HFFc6 (cell line): Measurements from ENCODE around the gene GPR108. TPM values are rescaled to one million over a fixed set of nuclear protein-coding genes. Genes with fewer than 3 reads are reported as not detected.

Experiments
- DNase-seq: peaks from one replicate; pipeline ENCODE4 v3.0.0-alpha.2; 2018
- H3K27ac Mint-ChIP-seq: 2 replicates; pipeline ENCODE4 v1.8.0; 2020; ENCODE audit warnings: mild to moderate bottlenecking, mixed read lengths
- H3K27me3 Mint-ChIP-seq: 2 replicates; pipeline ENCODE4 v1.8.0; 2021; ENCODE audit warnings: mild to moderate bottlenecking, moderate library complexity, mixed read lengths; ENCODE audit not compliant: insufficient read depth
- H3K36me3 Mint-ChIP-seq: 2 replicates; pipeline ENCODE4 v1.8.0; 2021; ENCODE audit warnings: low read depth, mixed read lengths
- H3K4me1 Mint-ChIP-seq: 2 replicates; pipeline ENCODE4 v1.8.0; 2020; ENCODE audit warnings: low read depth, mixed read lengths
- H3K4me3 Mint-ChIP-seq: 2 replicates; pipeline ENCODE4 v1.8.0; 2020; ENCODE audit warnings: mild to moderate bottlenecking, moderate library complexity, mixed read lengths
- H3K9me3 Mint-ChIP-seq: 2 replicates; pipeline ENCODE4 v1.8.0; 2020; ENCODE audit warnings: mild to moderate bottlenecking, mixed read lengths
- CTCF ChIP-seq: fragments of 200-600 bp; sonication (generic); IDR thresholded peaks from 2 replicates; pipeline ENCODE4 v1.5.0; 2021; ENCODE audit warnings: antibody characterized with exemption, mild to moderate bottlenecking
- total RNA-seq, 6 experiments: library from RNA; stranded (reverse); fragmentation: NEBNext Ultra II Directional; extraction: Animal tissue kit (Norgen Biotek cat#: 25700); gene quantifications; 2 replicates in 1 of 6; 3 replicates in 5 of 6; pipeline ENCODE4 v1.2.3, GENCODE V29; 2021

The GPR108 gene
- total RNA-seq, 6 experiments from 2014 or later: 52.2 to 60.5 (median 56.4) TPM

GRCh38 chr19:6736169-6736916, 1.0 kb downstream of the GPR108 start:
- no peaks in the 10 kb centered on the region; the same call in 1 of the 2 replicates for H3K27me3 Mint-ChIP-seq
- peak; percentile 89 for DNase-seq
- peaks cover 7% of the 10 kb centered on the region; the same call in 1 of the 2 replicates for H3K36me3 Mint-ChIP-seq
- H3K4me3 Mint-ChIP-seq: peak overlapping the region; percentile 99
- peaks cover 33% of the 10 kb centered on the region for H3K4me1 Mint-ChIP-seq
- H3K9me3 Mint-ChIP-seq: no peaks in the 10 kb centered on the region
- TF ChIP-seq CTCF: peak; percentile 76
- peak overlapping the region; percentile 85 for H3K27ac Mint-ChIP-seq

- no peaks in the 10 kb centered on the region for H3K9me3 Mint-ChIP-seq
- H3K27ac Mint-ChIP-seq: peak overlapping the region; percentile 85; the same call in 1 of the 2 replicates
- no peak for TF ChIP-seq CTCF
- peaks cover 26% of the 10 kb centered on the region for H3K4me1 Mint-ChIP-seq
- peaks cover 7% of the 10 kb centered on the region; the same call in 1 of the 2 replicates for H3K36me3 Mint-ChIP-seq
- H3K4me3 Mint-ChIP-seq: peak overlapping the region; percentile 99
- H3K27me3 Mint-ChIP-seq: no peaks in the 10 kb centered on the region; the same call in 1 of the 2 replicates
- DNase-seq: no peak
Measured at GRCh38 chr19:6735181-6735911, 2.0 kb downstream of the GPR108 start.

GRCh38 chr19:6734096-6734696, 3.2 kb downstream of the GPR108 start:
- DNase-seq: no peak
- Mint-ChIP-seq H3K36me3 (peaks cover 13% of the 10 kb centered on the region), H3K27me3 (no peaks in the 10 kb centered on the region; the same call in 1 of the 2 replicates), H3K4me1 (peaks cover 25% of the 10 kb centered on the region), H3K4me3 (no peak overlapping the region), H3K27ac (no peak overlapping the region), H3K9me3 (no peaks in the 10 kb centered on the region)
- TF ChIP-seq CTCF: no peak

- H3K27ac Mint-ChIP-seq: no peak overlapping the region
- TF ChIP-seq CTCF: peak; percentile 72
- peaks cover 18% of the 10 kb centered on the region for H3K4me1 Mint-ChIP-seq
- no peaks in the 10 kb centered on the region for H3K9me3 Mint-ChIP-seq
- DNase-seq: no peak
- no peaks in the 10 kb centered on the region; the same call in 1 of the 2 replicates for H3K27me3 Mint-ChIP-seq
- H3K36me3 Mint-ChIP-seq: peaks cover 13% of the 10 kb centered on the region
- no peak overlapping the region for H3K4me3 Mint-ChIP-seq
Measured at GRCh38 chr19:6733338-6734095, 3.9 kb downstream of the GPR108 start.

- Mint-ChIP-seq H3K9me3 (no peaks in the 10 kb centered on the region), H3K27ac (no peak overlapping the region), H3K4me3 (no peak overlapping the region), H3K27me3 (no peaks in the 10 kb centered on the region; the same call in 1 of the 2 replicates), H3K4me1 (peaks cover 11% of the 10 kb centered on the region), H3K36me3 (peaks cover 13% of the 10 kb centered on the region)
- no peak for DNase-seq
- no peak for TF ChIP-seq CTCF
Measured at GRCh38 chr19:6732803-6733337, 4.5 kb downstream of the GPR108 start.
